ENCODE results near the gene DUSP23. TPM values are rescaled to one million over a fixed set of nuclear protein-coding genes. Genes with fewer than 3 reads are reported as not detected.

The DUSP23 gene
- total RNA-seq, 6 experiments from 2014 or later: 28.3 to 125 (median 69.4) TPM

DNA sequence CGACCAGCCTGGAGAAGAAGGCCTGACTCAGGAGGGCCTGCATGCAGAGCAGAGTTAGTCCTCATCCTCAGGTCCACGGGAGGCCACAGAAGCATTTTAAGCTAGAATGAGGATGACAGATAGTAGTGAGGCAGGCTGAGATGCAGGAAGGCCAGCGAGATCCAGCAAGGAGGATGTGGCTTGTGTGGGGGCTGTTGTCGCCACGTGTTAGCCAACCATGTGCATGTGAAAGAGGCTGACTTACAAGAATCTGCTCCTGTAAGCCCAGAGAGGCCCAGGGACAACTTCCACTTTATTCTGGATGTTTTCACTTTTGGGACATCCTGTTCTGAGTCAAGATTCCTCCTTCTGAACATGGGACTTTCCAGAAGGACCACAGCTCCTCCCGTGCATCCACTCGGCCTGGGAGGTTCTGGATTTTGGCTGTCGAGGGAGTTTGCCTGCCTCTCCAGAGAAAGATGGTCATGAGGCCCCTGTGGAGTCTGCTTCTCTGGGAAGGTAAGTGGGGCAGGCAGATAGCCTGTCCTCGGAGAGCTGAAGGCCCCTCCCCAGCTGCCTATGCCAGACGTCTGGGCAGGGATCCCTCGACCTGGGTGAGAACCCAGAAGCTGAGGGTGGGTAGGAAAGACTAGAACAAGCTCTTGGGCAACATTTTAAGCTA lies 45.8 kb downstream of the DUSP23 start, which contains the start of gene SLAMF8:
Gene SLAMF8 (plus strand): TSS at position 433 of the 661 bp plus-strand sequence. CDS start 26 bp downstream, at position 459.
- intact Hi-C loops (cut with DNase I): no loop called here
- Histone ChIP-seq H3K4me3 (no peak within 1 kb of the TSS), H3K9me3 (no peaks in the 10 kb centered on the region), H3K36me3 (no peaks in the 10 kb centered on the region), H3K27me3 (no peaks in the 10 kb centered on the region), H3K4me1 (no peaks in the 10 kb centered on the region), H3K27ac (no peak within 1 kb of the TSS)
- no peak for TF ChIP-seq POLR2A (IDR thresholded peaks at IDR 0.05)
- TF ChIP-seq, protein P1, sequence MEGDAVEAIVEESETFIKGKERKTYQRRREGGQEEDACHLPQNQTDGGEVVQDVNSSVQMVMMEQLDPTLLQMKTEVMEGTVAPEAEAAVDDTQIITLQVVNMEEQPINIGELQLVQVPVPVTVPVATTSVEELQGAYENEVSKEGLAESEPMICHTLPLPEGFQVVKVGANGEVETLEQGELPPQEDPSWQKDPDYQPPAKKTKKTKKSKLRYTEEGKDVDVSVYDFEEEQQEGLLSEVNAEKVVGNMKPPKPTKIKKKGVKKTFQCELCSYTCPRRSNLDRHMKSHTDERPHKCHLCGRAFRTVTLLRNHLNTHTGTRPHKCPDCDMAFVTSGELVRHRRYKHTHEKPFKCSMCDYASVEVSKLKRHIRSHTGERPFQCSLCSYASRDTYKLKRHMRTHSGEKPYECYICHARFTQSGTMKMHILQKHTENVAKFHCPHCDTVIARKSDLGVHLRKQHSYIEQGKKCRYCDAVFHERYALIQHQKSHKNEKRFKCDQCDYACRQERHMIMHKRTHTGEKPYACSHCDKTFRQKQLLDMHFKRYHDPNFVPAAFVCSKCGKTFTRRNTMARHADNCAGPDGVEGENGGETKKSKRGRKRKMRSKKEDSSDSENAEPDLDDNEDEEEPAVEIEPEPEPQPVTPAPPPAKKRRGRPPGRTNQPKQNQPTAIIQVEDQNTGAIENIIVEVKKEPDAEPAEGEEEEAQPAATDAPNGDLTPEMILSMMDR (IDR thresholded peaks at IDR 0.05): no peak
- peak in 1 of 3 donors; percentile 36 for DNase-seq
- ATAC-seq: peak; percentile 39 to 66 (median 56)
- WGBS (ENCODE audit: insufficient coverage, low coverage, low lambda C conversion rate, missing lambda C conversion rate): 38% methylated on average over 6 of the region's 11 CpGs

DNA sequence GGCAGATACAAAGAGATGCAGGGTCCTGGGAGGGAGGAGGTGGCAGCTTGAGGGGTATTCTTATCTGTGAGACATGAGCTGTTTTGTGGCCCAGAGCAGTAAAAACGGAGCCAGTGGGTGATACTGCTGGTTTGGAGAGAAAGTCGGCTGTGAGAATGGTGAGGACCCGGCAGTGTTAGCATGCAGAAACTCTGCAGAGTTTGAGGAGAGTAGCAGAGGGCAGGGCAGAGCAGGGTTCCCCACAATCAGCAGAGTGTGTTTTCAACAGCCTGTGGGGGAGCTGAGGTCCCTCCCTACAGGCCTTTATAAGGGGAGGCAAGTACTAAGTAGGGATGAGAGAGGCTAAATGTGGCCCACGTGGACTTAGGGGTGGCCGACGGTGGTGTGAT lies 46.3 kb downstream of the DUSP23 start:
- ATAC-seq (peak in 1 of 4 donors; percentile 14), DNase-seq (no peak)
- H3K27me3 ChIP-seq: no peaks in the 10 kb centered on the region
- no peak overlapping the region for H3K4me3 ChIP-seq
- 70% methylated on average over 4 of the region's 6 CpGs for WGBS (ENCODE audit: insufficient coverage, low coverage, low lambda C conversion rate, missing lambda C conversion rate)
- no peak overlapping the region for H3K27ac ChIP-seq
- H3K9me3 ChIP-seq: no peaks in the 10 kb centered on the region
- no peaks in the 10 kb centered on the region for H3K4me1 ChIP-seq
- no peaks in the 10 kb centered on the region for H3K36me3 ChIP-seq
- no peak for TF ChIP-seq POLR2A (IDR thresholded peaks at IDR 0.05)
- TF ChIP-seq, protein P1 (IDR thresholded peaks at IDR 0.05): no peak
- intact Hi-C loops (cut with DNase I): no loop called here

DNA sequence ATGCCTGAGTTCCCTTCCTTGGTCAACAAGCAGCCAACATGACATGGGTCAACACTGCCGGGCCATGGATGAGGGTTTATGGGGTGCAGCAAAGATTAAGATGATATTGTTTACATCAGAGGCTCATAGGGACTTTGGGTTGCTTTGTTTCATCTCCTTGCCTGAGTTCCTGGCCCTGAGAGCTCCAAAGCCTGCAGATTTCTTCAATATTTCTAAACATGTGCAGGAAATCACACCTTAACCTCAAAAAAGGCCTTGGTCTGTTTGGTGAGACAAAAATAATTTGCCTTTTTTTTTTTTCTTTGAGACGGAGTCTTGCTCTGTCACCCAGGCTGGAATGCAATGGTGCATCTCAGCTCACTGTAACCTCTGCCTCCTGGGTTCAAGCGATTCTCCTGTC lies 46.8 kb downstream of the DUSP23 start:
- ATAC-seq (no peak), DNase-seq (no peak)
- no peaks in the 10 kb centered on the region for H3K36me3 ChIP-seq
- intact Hi-C loops (cut with DNase I): no loop called here
- no peak overlapping the region for H3K4me3 ChIP-seq
- TF ChIP-seq, protein P1 (IDR thresholded peaks at IDR 0.05): no peak
- no peak for TF ChIP-seq POLR2A (IDR thresholded peaks at IDR 0.05)
- H3K27me3 ChIP-seq: no peaks in the 10 kb centered on the region
- H3K27ac ChIP-seq: no peak overlapping the region
- H3K9me3 ChIP-seq: no peaks in the 10 kb centered on the region
- WGBS (ENCODE audit: insufficient coverage, low coverage, low lambda C conversion rate, missing lambda C conversion rate): 67% methylated on average over 1 of the region's 3 CpGs
- H3K4me1 ChIP-seq: no peaks in the 10 kb centered on the region

DNA sequence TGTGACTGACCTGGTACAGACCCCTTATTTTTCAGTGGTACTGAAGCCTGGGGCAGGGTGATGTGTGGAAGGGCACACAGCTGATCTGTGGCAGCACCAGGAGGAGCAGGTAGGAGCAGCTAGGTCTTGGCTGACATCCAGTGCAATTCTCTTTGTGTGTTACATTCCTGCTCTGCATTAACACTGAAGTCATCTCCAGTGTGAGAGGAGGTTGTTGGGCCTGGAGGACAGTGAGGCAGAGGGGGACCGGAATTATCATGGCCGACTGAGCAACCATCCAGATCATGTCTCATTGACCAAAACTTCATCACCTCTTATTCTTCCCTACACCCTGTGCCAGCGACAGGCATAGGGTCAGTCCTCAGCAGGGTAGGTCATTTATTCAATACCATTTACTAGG lies 47.4 kb downstream of the DUSP23 start:
- H3K27ac ChIP-seq: no peak overlapping the region
- no peak for TF ChIP-seq POLR2A (IDR thresholded peaks at IDR 0.05)
- DNase-seq (no peak), ATAC-seq (no peak)
- intact Hi-C loops (cut with DNase I): no loop called here
- no peaks in the 10 kb centered on the region for H3K36me3 ChIP-seq
- no peaks in the 10 kb centered on the region for H3K9me3 ChIP-seq
- H3K4me3 ChIP-seq: no peak overlapping the region
- WGBS (ENCODE audit: insufficient coverage, low coverage, low lambda C conversion rate, missing lambda C conversion rate): 33% methylated on average over 2 of the region's 3 CpGs
- no peaks in the 10 kb centered on the region for H3K4me1 ChIP-seq
- no peaks in the 10 kb centered on the region for H3K27me3 ChIP-seq

DNA sequence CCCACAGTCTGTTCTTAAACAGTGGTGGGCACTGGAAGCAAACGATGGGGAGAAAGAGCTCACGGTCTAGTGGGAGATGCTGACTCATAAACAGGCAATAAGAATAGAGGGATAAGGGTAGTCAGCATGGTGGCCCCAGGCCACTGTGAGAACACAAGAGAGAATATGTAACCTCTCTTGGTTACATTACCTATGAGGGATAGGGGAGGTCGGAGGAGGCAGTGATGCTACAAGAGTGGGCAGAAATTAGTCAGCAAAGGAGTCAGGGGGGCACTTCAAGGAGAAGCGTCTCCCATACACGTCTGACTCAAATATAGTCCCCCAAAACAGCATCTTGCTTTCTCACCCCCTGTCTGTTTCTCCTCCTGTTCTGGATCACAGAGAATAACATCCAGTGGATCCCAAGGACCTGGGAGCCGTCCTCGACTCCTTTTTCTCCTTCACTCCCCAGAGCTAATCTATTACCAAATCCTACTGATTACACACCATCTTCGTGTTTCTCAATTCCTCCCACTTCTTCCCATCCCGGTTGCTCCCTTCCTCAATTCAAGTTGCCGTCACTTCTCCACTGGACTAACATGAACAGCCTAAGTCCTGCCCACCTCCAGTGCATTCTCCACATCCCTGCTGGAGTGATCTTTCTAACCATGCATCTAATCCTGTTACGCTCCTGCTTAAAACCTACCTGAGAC lies 48.0 kb downstream of the DUSP23 start:
- H3K9me3 ChIP-seq: no peaks in the 10 kb centered on the region
- no peaks in the 10 kb centered on the region for H3K27me3 ChIP-seq
- intact Hi-C loops (cut with DNase I): no loop called here
- H3K27ac ChIP-seq: no peak overlapping the region
- no peak for TF ChIP-seq POLR2A (IDR thresholded peaks at IDR 0.05)
- TF ChIP-seq, protein P1 (IDR thresholded peaks at IDR 0.05): no peak
- DNase-seq (no peak), ATAC-seq (peak in 2 of 4 donors; percentile 3 to 13)
- WGBS (ENCODE audit: insufficient coverage, low coverage, low lambda C conversion rate, missing lambda C conversion rate): 66% methylated on average over 11 of the region's 11 CpGs
- H3K4me1 ChIP-seq: no peaks in the 10 kb centered on the region
- H3K4me3 ChIP-seq: no peak overlapping the region
- H3K36me3 ChIP-seq: no peaks in the 10 kb centered on the region
